ENCODE results near the gene OLA1.
A peak's percentile ranks its signal among the peaks of the same experiment; 100 is the strongest.

Gene OLA1

DNA sequence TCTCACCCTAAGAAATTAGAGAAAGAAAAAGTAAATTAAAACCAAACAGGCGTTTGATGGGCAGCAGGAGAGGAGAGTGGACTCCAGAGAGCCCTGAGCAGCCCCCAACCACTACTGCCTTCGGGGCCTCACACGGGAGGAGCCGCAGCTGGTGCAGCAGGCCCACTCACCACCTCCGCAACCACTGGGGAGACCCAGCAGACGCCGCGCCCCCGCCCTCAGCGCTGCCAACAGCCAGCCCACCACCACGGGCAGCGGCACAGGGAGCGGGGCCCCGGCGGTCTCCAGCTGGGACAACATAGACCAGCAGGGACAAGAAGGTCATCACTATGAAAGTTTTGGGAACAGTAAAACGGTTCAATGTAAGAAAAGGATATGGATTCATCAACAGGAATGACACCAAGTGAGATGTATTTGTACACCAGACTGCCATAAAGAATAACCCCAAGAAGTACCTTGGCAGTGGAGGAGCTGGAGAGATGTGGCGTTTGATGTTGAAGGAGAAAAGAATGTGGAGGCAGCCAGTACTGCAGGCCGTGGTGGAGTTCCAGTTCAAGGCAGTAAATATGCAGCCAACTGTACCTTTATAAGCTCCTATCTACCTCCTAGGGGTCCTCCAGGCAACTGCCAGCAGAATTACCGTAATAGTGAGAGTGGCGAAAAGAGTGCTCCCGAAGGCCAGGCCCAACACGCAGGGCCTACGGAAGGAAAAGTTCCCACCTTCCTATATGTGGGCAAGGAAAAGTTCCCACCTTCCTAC is 76.5 kb downstream of the OLA1 start:
- TF ChIP-seq YY1 (IDR thresholded peaks at IDR 0.05; ENCODE audit: insufficient read depth, insufficient read length) (no peak), SUZ12 (IDR thresholded peaks at IDR 0.05; ENCODE audit: extremely low read depth, insufficient read depth, insufficient read length) (no peak), ZNF274 (IDR thresholded peaks at IDR 0.05; ENCODE audit: low read depth, low read length) (no peak)
- no peaks in the 10 kb centered on the region for H3K4me1 ChIP-seq (ENCODE audit: insufficient read depth, insufficient read length)
- H3K36me3 ChIP-seq (ENCODE audit: insufficient read depth, insufficient read length, low read length), result no peaks in the 10 kb centered on the region
- H3K27me3 ChIP-seq (ENCODE audit: insufficient read depth, insufficient read length), result no peaks in the 10 kb centered on the region
- no peak overlapping the region for H3K9ac ChIP-seq (ENCODE audit: insufficient read length, low read depth)
- H3K9me3 ChIP-seq (ENCODE audit: insufficient read depth, low read length), result peaks cover 32% of the 10 kb centered on the region
- H3K4me3 ChIP-seq (ENCODE audit: insufficient read length, low read depth), result no peak overlapping the region
- DNase-seq (ENCODE audit: low read depth, low spot score), result no peak

DNA sequence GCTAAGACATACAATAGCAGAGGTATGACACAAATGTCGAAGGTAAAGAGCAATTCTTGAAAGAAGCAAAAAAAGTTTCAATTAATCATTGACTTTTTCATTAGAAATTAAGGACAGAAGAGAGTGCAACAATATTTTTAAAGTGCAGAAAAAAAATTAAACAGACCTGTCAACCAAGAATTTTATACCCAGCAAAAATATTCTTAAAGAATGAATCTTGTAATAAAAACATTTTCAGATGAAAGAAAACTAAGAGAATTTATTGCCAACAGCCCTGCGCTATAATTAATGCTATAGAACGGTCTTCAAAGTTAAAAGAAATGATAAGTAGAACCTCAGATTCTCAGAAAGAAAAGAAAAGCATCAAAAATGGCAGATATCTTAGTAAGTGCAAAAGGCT is 79.0 kb downstream of the OLA1 start:
- DNase-seq (ENCODE audit: low read depth, low spot score), result no peak
- no peak overlapping the region for H3K9ac ChIP-seq (ENCODE audit: insufficient read length, low read depth)

DNA sequence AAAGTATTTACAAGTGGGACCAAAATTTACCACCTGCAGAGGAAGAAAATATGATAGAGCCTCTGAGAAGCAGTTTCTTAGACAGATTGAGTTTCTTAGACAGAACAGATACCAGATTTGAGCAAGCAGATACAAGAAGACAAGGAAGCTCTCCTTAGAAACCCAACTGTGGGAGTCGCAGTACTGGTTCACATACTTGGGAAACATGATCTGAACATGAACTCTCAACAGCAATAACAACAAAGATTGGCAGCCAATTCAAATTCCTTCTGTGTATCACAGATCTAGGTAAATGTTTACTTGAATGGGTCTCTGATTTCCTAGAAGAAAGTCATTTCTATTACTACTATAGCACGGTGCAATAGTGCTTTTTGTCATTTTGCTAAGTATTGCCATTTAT is 82.1 kb downstream of the OLA1 start:
- Histone ChIP-seq H3K36me3 (ENCODE audit: insufficient read depth, insufficient read length, low read length) (no peaks in the 10 kb centered on the region), H3K4me3 (ENCODE audit: insufficient read length, low read depth) (no peak overlapping the region), H3K9me3 (ENCODE audit: insufficient read depth, low read length) (peaks cover 19% of the 10 kb centered on the region), H3K27me3 (ENCODE audit: insufficient read depth, insufficient read length) (no peaks in the 10 kb centered on the region), H3K9ac (ENCODE audit: insufficient read length, low read depth) (no peak overlapping the region), H3K4me1 (ENCODE audit: insufficient read depth, insufficient read length) (no peaks in the 10 kb centered on the region)
- TF ChIP-seq YY1 (IDR thresholded peaks at IDR 0.05; ENCODE audit: insufficient read depth, insufficient read length) (no peak), ZNF274 (IDR thresholded peaks at IDR 0.05; ENCODE audit: low read depth, low read length) (no peak), SUZ12 (IDR thresholded peaks at IDR 0.05; ENCODE audit: extremely low read depth, insufficient read depth, insufficient read length) (no peak)
- no peak for DNase-seq (ENCODE audit: low read depth, low spot score)

More for the DNA sequence above, 79.0 kb downstream of the OLA1 start:
- Histone ChIP-seq H3K27me3 (ENCODE audit: insufficient read depth, insufficient read length) (no peaks in the 10 kb centered on the region), H3K4me3 (ENCODE audit: insufficient read length, low read depth) (no peak overlapping the region), H3K9me3 (ENCODE audit: insufficient read depth, low read length) (peaks cover 22% of the 10 kb centered on the region), H3K36me3 (ENCODE audit: insufficient read depth, insufficient read length, low read length) (no peaks in the 10 kb centered on the region), H3K4me1 (ENCODE audit: insufficient read depth, insufficient read length) (no peaks in the 10 kb centered on the region)
- TF ChIP-seq YY1 (IDR thresholded peaks at IDR 0.05; ENCODE audit: insufficient read depth, insufficient read length) (no peak), ZNF274 (IDR thresholded peaks at IDR 0.05; ENCODE audit: low read depth, low read length) (no peak)

DNA sequence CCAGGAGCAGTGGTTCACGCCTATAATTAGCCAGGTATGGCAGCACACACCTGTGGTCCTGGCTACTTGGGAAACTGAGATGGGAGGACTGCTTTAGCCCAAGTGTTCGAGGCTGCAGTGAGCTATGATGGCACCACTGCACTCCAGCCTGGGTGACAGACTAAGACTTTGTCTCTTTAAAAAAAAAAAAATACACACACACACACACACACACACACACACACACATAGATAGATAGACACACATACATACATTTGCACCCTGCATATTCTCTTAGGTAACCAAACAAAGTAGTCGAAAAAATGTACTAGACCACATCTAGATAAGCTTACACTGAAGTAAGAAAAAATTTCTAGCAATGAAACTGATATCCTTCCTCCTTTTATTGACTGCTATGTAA is 86.8 kb downstream of the OLA1 start:
- TF ChIP-seq SUZ12 (IDR thresholded peaks at IDR 0.05; ENCODE audit: extremely low read depth, insufficient read depth, insufficient read length), result no peak
- TF ChIP-seq YY1 (IDR thresholded peaks at IDR 0.05; ENCODE audit: insufficient read depth, insufficient read length), result no peak
- TF ChIP-seq ZNF274 (IDR thresholded peaks at IDR 0.05; ENCODE audit: low read depth, low read length), result no peak
- Histone ChIP-seq H3K4me1 (ENCODE audit: insufficient read depth, insufficient read length) (no peaks in the 10 kb centered on the region), H3K9me3 (ENCODE audit: insufficient read depth, low read length) (no peaks in the 10 kb centered on the region), H3K9ac (ENCODE audit: insufficient read length, low read depth) (no peak overlapping the region), H3K4me3 (ENCODE audit: insufficient read length, low read depth) (no peak overlapping the region), H3K27me3 (ENCODE audit: insufficient read depth, insufficient read length) (no peaks in the 10 kb centered on the region), H3K36me3 (ENCODE audit: insufficient read depth, insufficient read length, low read length) (no peaks in the 10 kb centered on the region)
- no peak for DNase-seq (ENCODE audit: low read depth, low spot score)

DNA sequence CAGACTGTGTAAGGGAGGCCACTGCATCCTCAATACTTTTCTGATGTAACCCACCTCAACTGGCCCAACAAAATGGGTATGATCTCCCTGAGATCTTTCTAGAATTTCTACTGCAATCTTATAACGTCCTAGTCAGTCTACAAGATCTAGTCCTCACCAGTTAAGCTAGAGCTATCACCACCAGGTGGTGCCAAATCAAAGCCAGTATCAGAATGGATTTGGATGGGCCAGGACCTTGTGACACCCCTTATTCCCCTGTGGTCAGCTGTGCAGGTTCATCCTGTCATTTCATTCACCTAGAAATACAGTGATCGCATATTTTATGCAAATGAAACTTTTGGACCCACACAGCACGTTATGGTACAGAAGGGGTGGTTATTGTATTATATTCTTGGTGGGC is 90.3 kb downstream of the OLA1 start:
- Histone ChIP-seq H3K36me3 (ENCODE audit: insufficient read depth, insufficient read length, low read length) (no peaks in the 10 kb centered on the region), H3K4me3 (ENCODE audit: insufficient read length, low read depth) (no peak overlapping the region), H3K4me1 (ENCODE audit: insufficient read depth, insufficient read length) (no peaks in the 10 kb centered on the region), H3K9ac (ENCODE audit: insufficient read length, low read depth) (no peak overlapping the region), H3K27me3 (ENCODE audit: insufficient read depth, insufficient read length) (no peaks in the 10 kb centered on the region), H3K9me3 (ENCODE audit: insufficient read depth, low read length) (no peaks in the 10 kb centered on the region)
- DNase-seq (ENCODE audit: low read depth, low spot score), result peak; percentile 38
- no peak for TF ChIP-seq ZNF274 (IDR thresholded peaks at IDR 0.05; ENCODE audit: low read depth, low read length)
- no peak for TF ChIP-seq SUZ12 (IDR thresholded peaks at IDR 0.05; ENCODE audit: extremely low read depth, insufficient read depth, insufficient read length)
- TF ChIP-seq YY1 (IDR thresholded peaks at IDR 0.05; ENCODE audit: insufficient read depth, insufficient read length), result no peak

DNA sequence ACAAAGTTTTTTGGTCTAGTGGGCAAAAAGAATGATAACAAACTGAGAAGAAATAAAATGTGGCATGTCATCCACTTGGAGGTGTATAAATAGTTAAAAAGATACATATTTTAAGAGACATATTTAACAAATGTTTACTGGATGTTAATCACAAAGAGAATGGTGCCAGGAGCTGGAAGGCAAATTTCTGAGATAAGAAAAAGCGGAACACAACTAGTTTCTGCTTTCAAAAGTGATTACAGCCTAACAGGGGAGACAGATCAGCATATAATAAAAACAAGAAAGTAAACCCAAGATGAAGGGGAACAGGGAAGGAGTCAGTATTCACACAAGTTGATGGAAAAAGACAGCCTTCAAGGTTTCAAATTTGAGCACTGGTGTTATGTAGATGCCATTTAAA is 91.3 kb downstream of the OLA1 start:
- no peak for TF ChIP-seq ZNF274 (IDR thresholded peaks at IDR 0.05; ENCODE audit: low read depth, low read length)
- no peak for TF ChIP-seq SUZ12 (IDR thresholded peaks at IDR 0.05; ENCODE audit: extremely low read depth, insufficient read depth, insufficient read length)
- TF ChIP-seq YY1 (IDR thresholded peaks at IDR 0.05; ENCODE audit: insufficient read depth, insufficient read length), result no peak
- Histone ChIP-seq H3K9me3 (ENCODE audit: insufficient read depth, low read length) (no peaks in the 10 kb centered on the region), H3K9ac (ENCODE audit: insufficient read length, low read depth) (no peak overlapping the region), H3K4me1 (ENCODE audit: insufficient read depth, insufficient read length) (no peaks in the 10 kb centered on the region), H3K27me3 (ENCODE audit: insufficient read depth, insufficient read length) (no peaks in the 10 kb centered on the region), H3K4me3 (ENCODE audit: insufficient read length, low read depth) (no peak overlapping the region), H3K36me3 (ENCODE audit: insufficient read depth, insufficient read length, low read length) (no peaks in the 10 kb centered on the region)
- DNase-seq (ENCODE audit: low read depth, low spot score), result no peak

DNA sequence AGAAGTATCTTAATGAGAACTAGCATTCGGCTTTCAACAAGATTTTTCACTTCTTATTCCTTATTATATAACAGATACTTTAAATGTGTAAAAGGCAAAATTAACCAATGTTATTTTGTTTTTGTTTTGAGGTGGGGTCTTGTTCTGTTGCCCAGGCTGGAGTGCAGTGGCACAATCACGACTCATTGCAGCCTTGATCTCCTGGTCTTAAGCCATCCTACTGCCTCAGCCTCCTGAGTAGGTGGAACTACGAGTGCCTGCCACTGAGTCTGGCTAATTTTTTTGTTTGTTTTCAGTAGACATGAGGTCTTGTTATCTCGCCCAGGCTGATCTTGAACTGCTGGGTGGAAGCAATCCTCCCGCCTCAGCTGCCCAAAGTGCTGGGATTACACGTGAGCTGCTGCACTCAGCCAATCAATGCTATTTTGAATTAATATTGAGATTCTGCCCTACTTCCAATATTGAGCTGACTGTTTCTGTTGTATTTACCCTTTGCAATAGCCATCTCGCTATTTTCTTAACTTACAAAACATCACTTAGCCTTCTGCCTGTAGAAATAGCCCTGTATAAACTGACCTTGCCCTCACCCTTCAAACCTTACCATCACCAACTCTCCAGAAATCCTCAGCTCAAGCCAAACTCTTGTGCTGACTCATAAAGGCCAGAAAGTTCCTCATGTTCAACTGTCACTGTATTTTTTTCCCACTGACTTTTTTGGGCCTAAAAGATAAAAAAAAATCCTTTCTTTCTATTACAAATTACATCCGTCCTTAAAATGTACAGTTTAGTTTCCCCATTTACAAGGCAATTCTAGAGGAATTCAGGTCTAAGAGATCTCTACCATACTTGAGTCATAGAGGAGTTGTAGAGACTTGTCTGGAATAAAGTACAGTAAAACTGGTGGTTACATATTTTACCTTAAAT is 94.3 kb downstream of the OLA1 start:
- no peaks in the 10 kb centered on the region for H3K27me3 ChIP-seq (ENCODE audit: insufficient read depth, insufficient read length)
- H3K4me3 ChIP-seq (ENCODE audit: insufficient read length, low read depth), result no peak overlapping the region
- DNase-seq (ENCODE audit: low read depth, low spot score), result no peak
- no peaks in the 10 kb centered on the region for H3K9me3 ChIP-seq (ENCODE audit: insufficient read depth, low read length)
- no peak overlapping the region for H3K9ac ChIP-seq (ENCODE audit: insufficient read length, low read depth)
- no peaks in the 10 kb centered on the region for H3K4me1 ChIP-seq (ENCODE audit: insufficient read depth, insufficient read length)
- H3K36me3 ChIP-seq (ENCODE audit: insufficient read depth, insufficient read length, low read length), result no peaks in the 10 kb centered on the region
- TF ChIP-seq YY1 (IDR thresholded peaks at IDR 0.05; ENCODE audit: insufficient read depth, insufficient read length), result no peak
- no peak for TF ChIP-seq ZNF274 (IDR thresholded peaks at IDR 0.05; ENCODE audit: low read depth, low read length)
- TF ChIP-seq SUZ12 (IDR thresholded peaks at IDR 0.05; ENCODE audit: extremely low read depth, insufficient read depth, insufficient read length), result no peak
